Activated gamma-delta T cell (primary cell): ENCODE results near the gene HOXB6.

Experiments
- DNase-seq: peaks from one replicate; lab custom pipeline; 2025; lab: John Stamatoyannopoulos, UW

HOXB6 gene

DNA sequence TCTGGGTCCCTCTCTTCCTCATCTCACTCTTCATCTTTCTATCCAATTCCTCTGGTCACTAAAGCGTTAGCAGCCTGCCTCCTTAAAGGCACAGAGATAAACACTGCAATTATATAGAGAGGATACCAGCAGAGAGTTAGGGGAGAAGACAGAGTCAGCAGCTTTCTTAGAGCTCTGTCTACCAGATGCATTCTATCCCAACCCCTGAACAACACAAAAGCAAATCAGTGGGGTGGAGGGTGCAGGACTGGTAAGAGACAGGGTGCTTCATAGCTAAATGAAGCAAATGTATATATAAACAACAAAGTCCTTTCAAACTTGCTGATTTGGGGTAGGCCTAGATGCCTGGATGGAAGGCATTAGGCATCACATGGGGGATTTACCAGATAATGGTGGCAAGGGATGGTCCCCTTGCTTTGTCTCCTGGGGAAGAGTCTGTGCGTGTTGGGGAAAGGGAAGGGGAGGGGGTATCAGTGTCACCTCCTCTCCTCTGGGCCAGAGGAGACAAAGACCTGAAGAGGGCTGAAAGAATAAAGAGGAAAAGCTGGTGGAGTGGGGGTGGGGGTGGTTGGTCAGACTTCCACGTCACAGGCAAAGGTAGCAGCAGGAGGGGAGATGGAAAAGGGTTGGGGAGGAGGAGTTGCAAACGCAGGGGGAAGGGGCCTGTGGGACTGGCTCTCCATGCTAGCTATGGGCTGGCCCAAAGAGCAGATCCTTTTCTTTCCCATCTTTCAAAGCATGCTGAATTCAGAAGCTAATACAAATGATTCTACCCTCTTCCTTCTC is 38.7 kb downstream of the HOXB6 start:
- DNase-seq, result no peak

DNA sequence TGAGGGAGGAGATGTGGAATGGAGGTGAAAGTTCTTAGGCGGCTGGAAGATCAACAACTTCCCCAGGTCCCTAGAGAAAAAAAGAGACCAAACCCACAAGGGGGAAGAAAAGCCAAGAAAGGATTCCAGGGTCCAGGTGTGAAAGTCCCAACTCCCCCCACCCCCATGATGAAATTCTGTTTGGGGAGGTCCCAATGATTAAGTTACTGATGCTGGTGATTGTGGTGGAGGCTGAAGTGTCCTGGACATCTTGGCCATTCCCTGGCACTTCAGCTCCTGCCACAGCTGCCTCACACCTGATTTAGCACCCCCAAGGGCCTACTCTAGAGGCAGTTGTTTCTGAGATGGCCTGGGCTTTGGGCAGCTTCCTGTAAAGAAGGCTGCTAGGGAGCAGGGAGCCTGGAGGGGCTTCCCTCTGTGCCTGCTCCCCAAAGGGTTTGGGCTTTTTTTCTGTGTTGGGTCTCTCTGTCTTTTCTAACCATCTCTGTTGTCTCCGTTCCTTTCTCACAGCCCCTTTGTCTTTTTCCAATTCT is 39.7 kb downstream of the HOXB6 start:
- no peak for DNase-seq

DNA sequence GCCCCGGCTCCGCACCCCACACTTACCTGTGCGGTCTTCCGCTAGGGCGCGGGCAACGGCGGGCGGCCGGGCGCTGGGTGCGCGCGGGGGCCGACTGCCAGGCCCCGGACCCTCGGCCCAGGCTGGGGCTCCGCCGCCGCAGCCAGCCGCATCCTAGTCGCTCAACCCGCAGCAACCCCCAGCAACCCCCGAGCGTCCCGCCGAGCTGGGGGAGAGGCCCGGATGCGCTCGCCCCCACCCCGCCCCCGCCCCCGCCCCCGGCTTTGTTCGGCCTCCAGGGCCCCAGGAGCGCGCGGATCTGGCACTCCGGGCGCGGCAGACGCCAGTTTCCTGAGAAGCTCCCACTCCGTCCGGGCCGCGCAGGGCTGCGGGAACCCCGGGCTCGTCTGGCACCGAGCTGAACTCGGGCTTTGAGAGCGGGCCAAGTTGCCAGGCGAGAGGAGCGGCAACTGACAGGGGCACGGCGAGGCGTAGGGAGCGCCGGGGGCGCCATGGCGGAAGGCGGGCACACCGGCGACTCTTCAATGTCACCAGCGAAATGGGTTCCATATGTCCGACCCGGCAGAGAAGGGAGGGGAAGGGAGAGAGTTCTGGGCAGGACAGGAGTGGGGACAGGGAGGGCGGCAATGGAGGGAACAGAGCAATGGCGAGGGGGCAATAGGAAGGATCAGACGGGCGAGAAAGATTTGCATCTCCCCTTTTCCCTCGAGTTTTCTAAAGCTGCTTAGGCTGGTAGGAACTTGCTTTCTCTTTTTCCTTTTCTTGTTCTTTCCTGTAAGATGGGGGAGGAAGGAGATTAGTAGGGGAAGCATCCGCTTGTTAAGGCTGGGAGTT is 40.4 kb downstream of the HOXB6 start:
- no peak for DNase-seq

DNA sequence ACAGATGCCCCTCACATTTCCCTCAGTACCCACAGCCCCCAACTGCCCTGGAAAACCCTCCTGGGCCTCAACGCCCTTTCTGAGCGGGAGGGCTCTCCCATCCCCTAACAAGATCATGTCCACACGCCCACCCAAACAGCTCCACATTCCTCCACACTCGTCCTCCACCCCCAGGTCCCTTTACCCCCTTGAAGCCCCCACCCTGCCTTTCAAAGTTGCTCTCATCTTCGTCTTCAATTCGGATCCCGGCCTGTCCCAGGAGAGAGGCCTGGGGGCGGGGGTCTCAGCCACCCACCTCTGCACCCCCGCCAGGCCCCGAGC is 41.0 kb downstream of the HOXB6 start:
- DNase-seq, result no peak

DNA sequence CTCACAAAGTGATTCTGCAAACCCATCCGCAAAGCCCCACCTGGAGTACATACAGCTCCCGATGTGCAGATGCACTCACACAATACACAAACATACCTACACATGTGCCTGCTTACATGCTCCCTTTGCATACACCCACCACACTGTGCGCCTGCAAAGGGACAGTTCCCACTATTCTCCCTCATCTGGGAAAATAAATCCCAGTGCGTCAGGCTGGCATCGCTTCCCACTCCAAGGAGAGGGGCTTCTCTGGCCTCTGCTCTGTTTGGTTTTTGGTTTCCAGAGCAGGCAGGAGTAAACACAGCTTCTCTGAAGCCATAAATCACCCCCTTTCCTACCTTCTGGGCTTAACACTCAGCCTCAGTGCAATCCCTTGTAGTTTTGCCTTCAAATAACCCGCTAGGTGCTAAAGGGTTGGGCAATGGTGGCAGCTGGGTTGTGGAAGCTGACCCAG is 41.4 kb downstream of the HOXB6 start:
- no peak for DNase-seq

DNA sequence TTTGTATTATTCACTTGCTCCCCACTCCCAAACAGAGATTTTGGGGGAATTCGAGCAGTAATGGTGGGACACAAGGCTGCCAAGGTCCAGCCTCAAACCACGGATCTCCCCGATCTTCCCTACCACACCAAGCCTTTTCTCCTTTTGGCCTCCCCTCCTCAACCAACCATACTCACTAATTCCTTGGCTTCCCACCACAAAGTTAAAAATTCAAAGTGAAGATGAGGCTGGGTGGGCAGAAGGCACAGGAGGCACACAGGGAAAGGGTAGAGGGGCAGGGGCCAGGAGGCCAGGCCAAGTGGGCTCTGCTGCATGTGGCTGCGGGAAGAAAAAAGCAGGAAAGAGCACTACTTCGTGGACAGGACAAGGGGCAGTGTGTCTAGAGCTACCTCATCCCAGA is 41.9 kb downstream of the HOXB6 start:
- DNase-seq, result no peak

DNA sequence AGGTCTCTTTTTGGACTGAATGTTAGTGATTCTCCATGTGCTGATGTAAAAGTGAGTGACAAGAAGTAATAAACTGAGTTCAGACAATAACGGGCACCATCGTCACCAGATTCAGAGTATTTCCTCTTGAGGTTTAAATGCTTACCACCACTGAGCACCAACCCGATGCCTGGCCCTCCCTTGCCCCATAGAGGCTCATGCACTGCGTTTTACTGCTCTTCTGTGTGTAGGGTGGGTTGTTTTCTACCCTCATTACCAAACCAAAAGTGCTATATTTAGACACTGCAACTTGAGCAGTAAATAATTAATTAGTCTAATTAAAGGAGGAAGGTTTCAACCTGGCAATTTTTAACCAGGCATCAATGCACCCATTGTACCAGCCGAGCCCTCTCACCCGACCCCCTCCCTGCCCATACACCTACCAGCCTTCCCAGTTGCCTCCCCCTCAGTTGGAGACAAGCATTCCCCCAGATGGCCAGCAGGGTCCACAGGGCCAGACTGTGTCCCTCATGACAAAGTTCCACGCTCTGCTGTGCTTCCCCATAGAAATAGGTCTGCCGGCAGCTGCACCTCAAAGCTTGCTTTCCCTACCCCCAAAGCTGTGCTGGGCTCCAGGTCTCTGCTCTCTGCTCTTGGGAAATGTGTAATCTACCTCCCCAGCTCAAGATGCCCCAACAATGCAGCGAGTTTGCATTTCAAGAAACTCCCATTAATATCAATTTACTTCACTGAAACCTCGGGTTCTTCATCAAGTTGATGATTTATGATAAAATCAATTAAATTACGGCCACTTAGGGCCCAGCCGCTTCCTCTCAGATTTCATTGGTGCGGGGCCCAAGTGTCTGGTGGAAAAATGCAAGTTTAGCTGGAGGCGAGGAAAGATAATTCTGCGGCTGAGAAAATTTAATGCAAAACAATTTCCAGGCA is 42.6 kb downstream of the HOXB6 start:
- no peak for DNase-seq

DNA sequence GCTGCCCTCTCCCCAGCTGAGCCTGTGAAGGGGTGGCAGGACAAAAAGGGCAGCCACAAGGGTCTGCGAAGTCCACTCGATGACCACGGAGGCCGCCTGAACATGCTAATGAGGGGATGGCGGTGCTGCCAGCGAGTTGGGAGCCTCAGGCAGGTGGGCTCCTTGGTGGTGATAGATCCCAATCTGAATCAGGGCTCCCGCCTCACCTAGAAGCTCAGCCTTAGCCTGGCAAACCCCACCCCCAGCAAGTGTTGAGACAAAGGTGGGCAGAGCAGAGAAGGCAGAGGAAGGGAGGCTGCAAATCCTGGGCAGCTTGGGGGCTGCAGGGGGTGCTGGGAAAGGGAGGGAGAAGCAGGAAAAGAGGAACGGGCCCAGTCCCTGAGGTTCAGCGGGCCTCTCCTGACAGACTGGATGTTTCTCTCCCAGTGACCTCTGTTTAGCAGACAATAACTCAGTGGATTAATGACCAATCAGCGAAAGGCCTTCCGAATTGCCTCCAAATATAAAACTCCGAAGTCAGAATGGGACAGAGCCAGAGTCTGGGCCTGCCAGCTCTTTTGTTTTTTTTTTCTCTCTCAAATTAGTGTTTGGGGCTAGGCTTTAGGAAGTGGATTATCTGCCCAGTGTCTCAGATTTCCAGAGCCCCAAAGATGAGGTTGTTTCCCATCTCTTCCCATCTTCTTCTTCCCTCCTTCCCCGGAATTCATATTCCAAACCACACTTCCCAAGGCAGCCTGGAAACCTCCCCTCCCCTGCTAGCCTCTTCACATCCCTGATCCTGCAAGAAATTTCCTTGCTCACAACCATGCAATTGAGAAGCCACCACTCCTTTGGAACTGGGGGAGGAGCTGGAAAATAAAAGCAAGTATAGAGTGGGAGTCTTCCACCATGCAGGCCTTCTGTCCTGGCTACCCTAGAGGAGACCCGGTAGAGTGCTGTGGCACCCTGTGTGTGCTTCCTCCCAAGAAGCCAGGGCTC is 44.7 kb downstream of the HOXB6 start:
- no peak for DNase-seq

DNA sequence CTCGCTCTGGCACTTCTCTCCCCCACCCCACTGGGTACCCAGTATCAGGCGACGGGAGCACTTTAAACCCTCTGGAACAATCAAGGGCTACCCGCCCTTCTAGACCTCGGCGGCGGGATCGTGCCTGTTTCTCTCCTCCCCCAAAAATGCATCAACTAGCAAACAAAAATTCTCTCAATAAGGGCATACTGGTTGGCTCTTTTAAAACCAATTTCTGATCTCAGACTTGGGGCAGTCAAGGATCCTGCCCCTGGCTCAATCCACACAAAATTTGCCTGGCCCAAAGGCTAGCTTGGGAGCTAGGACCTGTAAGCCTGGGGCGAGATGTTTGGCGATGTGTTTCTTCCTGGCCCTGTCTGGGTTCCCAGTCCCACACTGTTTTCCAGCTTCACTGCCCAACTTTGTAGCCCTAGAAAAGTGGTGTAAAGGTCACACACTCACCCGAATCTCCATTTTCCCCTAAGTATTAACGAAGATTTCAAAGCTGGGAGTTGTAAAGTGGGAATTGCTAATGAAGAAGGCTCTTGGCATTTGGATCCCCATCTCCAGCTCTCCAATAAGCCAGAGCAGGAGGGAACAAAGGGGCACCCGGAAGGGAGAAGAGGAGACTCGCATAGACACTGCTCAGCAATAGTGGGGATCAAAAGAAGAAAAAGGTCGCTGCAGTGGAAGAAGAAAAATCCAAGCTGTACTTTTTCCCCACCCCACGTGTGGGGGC is 45.5 kb downstream of the HOXB6 start:
- DNase-seq, result no peak

DNA sequence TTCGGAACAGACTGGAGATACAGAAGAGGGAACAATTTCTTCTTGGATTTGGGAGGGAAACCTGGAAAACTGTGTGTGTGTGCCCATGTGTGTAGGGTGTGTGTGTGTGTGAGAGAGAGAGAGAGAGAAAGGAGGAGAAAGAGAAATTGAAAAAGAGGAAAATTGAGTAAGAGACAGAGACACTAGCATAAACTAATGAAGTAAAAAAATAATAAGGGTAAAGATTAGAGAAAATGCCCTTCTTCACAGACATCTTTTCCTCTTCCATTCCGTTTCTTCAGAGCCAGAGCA is 46.0 kb downstream of the HOXB6 start:
- no peak for DNase-seq

DNA sequence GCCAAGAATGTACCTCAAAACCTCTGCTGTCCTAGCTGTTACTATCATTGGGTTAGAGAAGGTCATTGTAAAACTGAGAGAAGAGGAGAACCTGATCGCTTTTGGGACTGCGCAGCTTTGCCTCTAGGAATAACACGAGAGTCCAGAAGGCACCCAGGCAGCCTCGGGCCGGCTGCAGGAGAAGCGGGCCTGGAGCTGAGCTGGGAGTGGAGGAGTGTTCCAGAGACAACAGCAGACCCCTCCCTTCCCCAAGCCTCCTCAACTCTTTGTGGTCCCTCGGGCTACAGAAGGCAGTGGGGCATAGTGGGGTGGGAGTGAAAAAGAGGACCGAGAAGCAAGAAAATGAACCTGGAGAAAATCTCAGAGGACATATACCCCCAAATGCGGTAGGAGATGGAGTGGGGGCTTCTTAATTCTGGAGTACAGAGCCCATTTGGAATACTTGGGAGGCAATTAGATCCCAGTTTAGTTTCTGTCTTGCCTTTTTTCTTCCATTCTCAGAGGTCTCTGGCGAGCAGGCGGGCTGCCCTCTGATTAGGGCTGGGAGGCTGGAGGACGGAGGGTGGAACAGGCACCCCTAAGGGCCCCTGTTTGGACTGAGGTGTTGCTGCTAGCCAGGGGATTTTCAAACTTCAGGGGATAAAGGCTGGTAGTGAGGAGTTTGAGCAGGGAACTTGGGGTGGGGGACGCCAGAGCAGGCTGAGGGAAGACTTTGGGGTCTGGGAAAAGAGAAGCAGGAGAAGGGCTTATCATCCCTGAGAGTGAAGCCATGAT is 46.5 kb downstream of the HOXB6 start:
- DNase-seq, result no peak

DNA sequence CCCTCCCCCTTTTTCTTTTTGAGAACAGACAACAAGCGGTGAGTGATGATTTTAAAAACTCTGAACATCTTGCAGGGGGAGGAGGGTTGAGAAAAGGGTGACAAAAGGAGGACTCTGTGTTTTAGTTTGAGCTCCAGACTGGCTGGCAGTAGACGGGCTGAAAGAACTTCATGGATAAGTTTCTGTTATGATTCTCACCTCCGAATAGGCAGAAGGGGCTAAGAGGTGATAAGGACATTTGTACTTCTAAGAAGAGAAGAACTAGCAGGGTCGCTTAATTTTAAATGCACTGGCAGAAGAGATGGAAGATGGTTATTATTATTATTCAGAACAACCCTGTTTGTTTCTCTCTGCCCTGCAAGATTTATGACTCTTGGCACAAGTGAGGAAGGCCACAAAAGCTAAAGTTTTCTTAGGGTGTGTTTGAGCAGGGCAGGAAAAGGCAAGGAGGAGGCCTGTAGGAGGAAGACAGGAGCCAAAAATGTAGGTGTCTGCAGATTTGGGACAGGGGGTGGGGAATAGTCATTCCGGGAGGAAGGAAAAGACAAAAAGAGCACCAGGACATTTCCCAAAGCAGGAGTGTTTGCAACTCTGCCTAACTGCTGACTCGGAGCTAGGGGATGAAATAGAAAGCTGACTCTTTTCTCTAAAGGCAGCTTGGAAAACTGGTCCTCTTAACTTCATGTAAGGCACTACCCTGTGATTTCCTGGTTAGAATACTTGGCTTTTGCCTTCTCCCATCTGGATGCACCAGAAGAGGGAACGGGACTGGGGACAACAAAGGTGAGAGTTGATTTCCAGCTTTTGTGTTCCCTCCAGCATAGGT is 48.0 kb downstream of the HOXB6 start:
- no peak for DNase-seq

DNA sequence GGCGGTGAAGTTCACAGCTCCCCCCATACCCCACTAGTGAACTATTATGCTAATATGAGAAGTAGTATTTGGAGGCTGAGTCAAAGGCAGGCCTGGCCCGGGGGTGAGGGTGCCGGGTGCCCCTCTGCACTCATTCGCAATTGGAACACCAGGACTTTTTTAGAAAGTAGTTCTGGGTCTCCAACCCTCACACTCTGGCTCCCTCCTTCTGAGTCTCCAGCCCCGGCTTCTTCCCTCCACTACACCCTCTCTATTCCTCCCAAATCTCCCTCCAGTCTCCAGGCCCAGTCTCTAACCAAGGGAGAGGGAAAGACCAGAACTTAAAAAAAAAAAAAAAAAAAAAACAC is 48.6 kb downstream of the HOXB6 start:
- DNase-seq, result no peak

DNA sequence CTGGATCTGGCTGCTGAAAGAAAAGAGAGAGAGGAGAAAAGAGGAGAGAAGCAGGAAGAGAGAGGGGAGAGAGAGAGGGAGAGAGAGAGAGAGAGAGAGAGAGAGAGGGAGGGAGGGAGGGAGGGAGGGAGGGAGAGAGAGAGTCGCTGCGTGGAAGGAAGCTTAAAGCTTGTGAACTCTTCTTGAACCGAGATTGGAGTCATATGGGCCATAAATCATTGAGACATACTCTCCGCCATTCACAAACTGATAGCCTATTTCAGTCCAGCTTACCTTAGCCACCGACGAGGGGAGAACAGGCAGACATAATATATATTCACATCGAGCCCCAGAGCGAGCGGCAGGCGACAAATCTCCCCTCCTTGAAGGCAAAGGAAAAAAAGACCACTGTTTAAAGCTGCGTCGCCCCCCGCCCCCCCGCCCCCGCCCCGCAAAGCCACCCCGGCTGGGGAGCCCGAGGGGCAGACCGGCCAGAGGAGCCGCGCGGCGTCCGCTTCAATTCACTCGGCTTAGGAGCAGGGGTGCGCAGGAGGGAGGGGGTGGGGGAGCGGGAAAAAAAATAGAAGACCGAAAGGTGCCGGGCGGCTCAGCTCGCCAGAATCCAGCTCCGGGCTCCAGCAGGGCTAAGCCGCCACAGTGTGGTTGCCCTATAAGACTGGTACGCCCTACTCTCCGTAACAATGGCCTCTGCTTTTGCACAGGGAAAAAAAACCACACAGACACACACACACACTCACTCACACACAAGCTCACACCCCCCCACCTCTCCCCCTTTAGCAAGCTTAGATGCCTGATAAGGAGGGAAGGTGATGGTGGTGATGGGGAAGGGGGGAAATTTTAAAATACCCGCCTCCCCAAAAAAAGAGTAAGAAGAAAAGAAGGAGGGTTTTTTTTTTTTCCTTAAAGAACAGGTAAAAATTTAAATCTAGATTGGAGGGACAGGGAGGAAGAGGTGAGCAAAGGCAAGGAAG is 49.2 kb downstream of the HOXB6 start:
- no peak for DNase-seq

DNA sequence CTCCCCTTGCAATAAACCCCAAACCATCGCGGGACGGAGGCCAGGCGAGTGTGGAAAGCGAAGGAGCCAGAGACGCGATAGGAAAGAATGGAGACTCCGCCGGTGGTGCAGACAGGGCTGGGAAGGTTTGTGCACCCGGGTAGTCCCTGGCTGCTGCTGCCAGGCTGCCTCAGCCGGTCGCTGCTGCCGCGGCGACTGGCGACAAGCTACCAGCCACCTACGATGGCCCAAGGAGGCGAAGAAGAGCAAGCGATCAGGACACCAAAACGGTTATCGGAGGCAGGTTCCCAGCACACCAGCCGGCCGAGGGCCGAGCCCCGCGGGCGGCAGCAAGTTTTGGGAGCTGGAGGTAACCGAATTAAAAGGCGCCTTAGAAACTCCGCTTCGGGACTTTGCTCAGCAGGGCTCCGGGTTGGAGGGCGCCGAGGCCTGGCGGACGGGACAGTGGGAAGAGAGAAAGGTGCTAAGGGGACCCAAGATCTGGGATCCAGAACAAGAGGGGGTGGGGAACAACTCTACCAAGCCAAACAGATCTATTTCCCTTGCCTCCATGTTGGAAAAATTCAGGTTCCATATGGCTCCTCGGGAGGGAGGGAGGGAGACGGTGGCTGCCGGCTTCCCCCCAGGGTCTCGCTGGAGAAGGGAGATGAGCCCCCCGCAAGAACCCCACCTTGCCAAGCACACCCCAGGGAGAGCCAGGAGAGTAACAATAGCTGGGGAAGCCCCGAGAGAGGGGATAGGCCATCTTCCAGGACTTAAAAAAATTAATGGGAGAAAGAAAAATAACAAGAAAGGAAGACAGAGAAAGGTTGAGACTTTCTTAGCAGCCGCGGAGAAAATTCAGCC is 50.2 kb downstream of the HOXB6 start:
- no peak for DNase-seq

DNA sequence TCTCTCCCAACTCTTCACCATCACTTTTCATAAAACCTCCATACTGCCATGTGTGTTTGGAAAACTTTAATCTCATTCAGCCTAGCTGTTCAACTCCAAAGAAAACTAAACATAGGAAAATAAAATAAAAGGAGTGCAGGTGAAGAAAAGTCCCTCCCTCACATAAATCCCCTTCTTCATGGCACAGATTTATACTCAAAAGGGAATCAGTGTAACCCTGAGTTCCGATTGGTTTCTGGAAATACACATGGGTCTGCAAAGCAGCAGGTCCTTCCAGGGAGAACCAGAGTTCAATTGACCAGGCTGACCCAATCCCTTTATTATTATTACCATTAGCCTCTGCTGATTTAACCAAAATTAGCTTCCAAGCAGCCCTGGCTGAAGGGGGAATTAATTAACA is 51.0 kb downstream of the HOXB6 start:
- no peak for DNase-seq

DNA sequence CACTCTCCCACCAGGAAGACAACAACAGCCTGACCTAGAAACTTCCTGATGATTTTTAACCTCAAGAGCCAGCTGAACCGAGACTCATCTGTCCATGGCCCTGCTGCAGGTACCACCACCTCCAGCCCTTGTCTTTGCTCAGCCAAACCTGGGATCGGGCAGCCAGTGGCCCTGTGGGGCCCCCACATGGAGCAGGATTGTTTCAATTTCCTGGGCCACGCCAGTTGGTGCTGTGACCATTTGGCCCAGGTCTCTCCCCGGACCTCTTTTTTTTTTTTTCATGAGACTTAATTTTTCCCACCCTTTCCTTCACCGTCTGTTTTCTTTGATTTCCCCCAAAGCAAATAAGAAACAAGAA is 51.6 kb downstream of the HOXB6 start:
- DNase-seq, result no peak
